Activated CD4-positive, alpha-beta T cell treated with anti-CD3 and anti-CD28 coated beads, Interleukin-2, amount 10 ng/mL, durations not matched to agents 7 days and 5 days (primary cell): ENCODE measurements around the gene KCNMA1. TPM values are rescaled to one million over a fixed set of nuclear protein-coding genes. Genes with fewer than 3 reads are reported as not detected.

Experiments
- CTCF ChIA-PET: fragments of 350-600 bp; sonication (Branson Sonifier 250); formaldehyde crosslinking; loops from one replicate; lab custom pipeline; 2021; ENCODE audit warnings: antibody characterized with exemption; lab: Charles Lee
- POLR2A ChIA-PET: fragments of 350-600 bp; sonication (Branson Sonifier 250); formaldehyde crosslinking; loops from one replicate; lab custom pipeline; 2021; ENCODE audit warnings: antibody characterized with exemption; lab: Charles Lee
- DNase-seq: peaks from one replicate; pipeline ENCODE4 v3.0.0-alpha.2; 2020
- H3K27ac Mint-ChIP-seq: one replicate; pipeline ENCODE4 v1.8.0; 2021; ENCODE audit warnings: mild to moderate bottlenecking, moderate library complexity, mixed read lengths
- H3K27me3 Mint-ChIP-seq: one replicate; pipeline ENCODE4 v1.8.0; 2021; ENCODE audit warnings: mixed read lengths
- H3K36me3 Mint-ChIP-seq: one replicate; pipeline ENCODE4 v1.8.0; 2021; ENCODE audit warnings: low read depth, mixed read lengths
- H3K4me1 Mint-ChIP-seq: one replicate; pipeline ENCODE4 v1.8.0; 2021; ENCODE audit warnings: mixed read lengths
- H3K4me3 Mint-ChIP-seq: one replicate; pipeline ENCODE4 v1.8.0; 2021; ENCODE audit warnings: mild to moderate bottlenecking, moderate library complexity, mixed read lengths
- H3K9me3 Mint-ChIP-seq: one replicate; pipeline ENCODE4 v1.8.0; 2021; ENCODE audit warnings: mixed read lengths
- total RNA-seq, 2 experiments: library from RNA; stranded (reverse); gene quantifications; one replicate each; pipeline ENCODE4 v1.2.3, GENCODE V29; 2021

KCNMA1 gene
- total RNA-seq, 2 experiments from 2014 or later, result not detected

- no peaks in the 10 kb centered on the region for H3K36me3 Mint-ChIP-seq
- no peak for DNase-seq
- H3K27ac Mint-ChIP-seq, result no peak overlapping the region
- H3K4me1 Mint-ChIP-seq, result no peaks in the 10 kb centered on the region
- CTCF ChIA-PET, result no interaction called here
- H3K4me3 Mint-ChIP-seq, result no peak overlapping the region
- no peaks in the 10 kb centered on the region for H3K27me3 Mint-ChIP-seq
- POLR2A ChIA-PET, result no interaction called here
- no peaks in the 10 kb centered on the region for H3K9me3 Mint-ChIP-seq
Measured at GRCh38 chr10:77446700-77447099, 190.9 kb downstream of the KCNMA1 start.

- CTCF ChIA-PET, result no interaction called here
- Mint-ChIP-seq H3K9me3 (no peaks in the 10 kb centered on the region), H3K27ac (no peak overlapping the region), H3K4me1 (no peaks in the 10 kb centered on the region), H3K36me3 (no peaks in the 10 kb centered on the region), H3K27me3 (no peaks in the 10 kb centered on the region), H3K4me3 (no peak overlapping the region)
- POLR2A ChIA-PET, result no interaction called here
- no peak for DNase-seq
Measured at GRCh38 chr10:77445547-77445946, 192.1 kb downstream of the KCNMA1 start.

GRCh38 chr10:77444041-77444440 lies 193.6 kb downstream of the KCNMA1 start:
- Mint-ChIP-seq H3K4me3 (no peak overlapping the region), H3K36me3 (no peaks in the 10 kb centered on the region), H3K4me1 (no peaks in the 10 kb centered on the region), H3K9me3 (no peaks in the 10 kb centered on the region), H3K27me3 (no peaks in the 10 kb centered on the region), H3K27ac (no peak overlapping the region)
- DNase-seq, result no peak
- CTCF ChIA-PET, result interaction anchor here (0.6 kb wide), 1 partner anchor 267 kb away, joined by 3 read pairs; no protein-coding TSS in a partner anchor
- POLR2A ChIA-PET, result no interaction called here

GRCh38 chr10:77442699-77443189 lies 194.9 kb downstream of the KCNMA1 start:
- Mint-ChIP-seq H3K4me3 (no peak overlapping the region), H3K36me3 (no peaks in the 10 kb centered on the region), H3K9me3 (no peaks in the 10 kb centered on the region), H3K4me1 (no peaks in the 10 kb centered on the region), H3K27me3 (no peaks in the 10 kb centered on the region), H3K27ac (no peak overlapping the region)
- POLR2A ChIA-PET, result no interaction called here
- CTCF ChIA-PET, result interaction anchor here (0.5 kb wide), 1 partner anchor 11 kb away, joined by 3 read pairs; no protein-coding TSS in a partner anchor
- no peak for DNase-seq

- no peak overlapping the region for H3K27ac Mint-ChIP-seq
- DNase-seq, result no peak
- no peak overlapping the region for H3K4me3 Mint-ChIP-seq
- H3K4me1 Mint-ChIP-seq, result no peaks in the 10 kb centered on the region
- no peaks in the 10 kb centered on the region for H3K9me3 Mint-ChIP-seq
- CTCF ChIA-PET, result no interaction called here
- no peaks in the 10 kb centered on the region for H3K27me3 Mint-ChIP-seq
- no peaks in the 10 kb centered on the region for H3K36me3 Mint-ChIP-seq
- POLR2A ChIA-PET, result no interaction called here
Measured at GRCh38 chr10:77441353-77442166, 196.0 kb downstream of the KCNMA1 start.

- POLR2A ChIA-PET, result no interaction called here
- CTCF ChIA-PET, result no interaction called here
- Mint-ChIP-seq H3K9me3 (no peaks in the 10 kb centered on the region), H3K27me3 (no peaks in the 10 kb centered on the region), H3K36me3 (no peaks in the 10 kb centered on the region), H3K4me3 (no peak overlapping the region), H3K27ac (no peak overlapping the region), H3K4me1 (no peaks in the 10 kb centered on the region)
- DNase-seq, result no peak
Measured at GRCh38 chr10:77436257-77436975, 201.2 kb downstream of the KCNMA1 start.

GRCh38 chr10:77433546-77433945 lies 204.1 kb downstream of the KCNMA1 start:
- Mint-ChIP-seq H3K36me3 (no peaks in the 10 kb centered on the region), H3K4me3 (no peak overlapping the region), H3K27ac (no peak overlapping the region), H3K4me1 (no peaks in the 10 kb centered on the region), H3K27me3 (peaks cover 4% of the 10 kb centered on the region), H3K9me3 (no peaks in the 10 kb centered on the region)
- POLR2A ChIA-PET, result no interaction called here
- DNase-seq, result no peak
- CTCF ChIA-PET, result no interaction called here

GRCh38 chr10:77431980-77432797 lies 205.4 kb downstream of the KCNMA1 start:
- no peaks in the 10 kb centered on the region for H3K4me1 Mint-ChIP-seq
- H3K9me3 Mint-ChIP-seq, result no peaks in the 10 kb centered on the region
- no peaks in the 10 kb centered on the region for H3K36me3 Mint-ChIP-seq
- no peak for DNase-seq
- POLR2A ChIA-PET, result no interaction called here
- no peak overlapping the region for H3K4me3 Mint-ChIP-seq
- peaks cover 4% of the 10 kb centered on the region for H3K27me3 Mint-ChIP-seq
- CTCF ChIA-PET, result interaction anchor here (0.7 kb wide), 1 partner anchor 11 kb away, joined by 3 read pairs; no protein-coding TSS in a partner anchor
- H3K27ac Mint-ChIP-seq, result no peak overlapping the region

- POLR2A ChIA-PET, result no interaction called here
- Mint-ChIP-seq H3K4me3 (no peak overlapping the region), H3K9me3 (no peaks in the 10 kb centered on the region), H3K27me3 (peaks cover 4% of the 10 kb centered on the region), H3K36me3 (no peaks in the 10 kb centered on the region), H3K27ac (no peak overlapping the region), H3K4me1 (no peaks in the 10 kb centered on the region)
- no peak for DNase-seq
- CTCF ChIA-PET, result interaction anchor here (0.7 kb wide), 1 partner anchor 12 kb away, joined by 3 read pairs; no protein-coding TSS in a partner anchor
Measured at GRCh38 chr10:77431209-77431611, 206.4 kb downstream of the KCNMA1 start.

GRCh38 chr10:77430530-77430929 lies 207.1 kb downstream of the KCNMA1 start:
- ChIA-PET POLR2A (no interaction called here), CTCF (no interaction called here)
- Mint-ChIP-seq H3K36me3 (no peaks in the 10 kb centered on the region), H3K27me3 (peaks cover 4% of the 10 kb centered on the region), H3K4me1 (no peaks in the 10 kb centered on the region), H3K27ac (no peak overlapping the region), H3K9me3 (no peaks in the 10 kb centered on the region), H3K4me3 (no peak overlapping the region)
- DNase-seq, result no peak

- Mint-ChIP-seq H3K4me1 (no peaks in the 10 kb centered on the region), H3K27ac (no peak overlapping the region), H3K4me3 (no peak overlapping the region), H3K36me3 (no peaks in the 10 kb centered on the region), H3K27me3 (peaks cover 4% of the 10 kb centered on the region), H3K9me3 (no peaks in the 10 kb centered on the region)
- ChIA-PET POLR2A (no interaction called here), CTCF (no interaction called here)
- no peak for DNase-seq
Measured at GRCh38 chr10:77428691-77429395, 208.8 kb downstream of the KCNMA1 start.

- POLR2A ChIA-PET, result no interaction called here
Measured at GRCh38 chr10:77424257-77424656, 213.4 kb downstream of the KCNMA1 start.

More at GRCh38 chr10:77424257-77424656, 213.4 kb downstream of the KCNMA1 start:
- DNase-seq, result no peak
- Mint-ChIP-seq H3K4me1 (no peaks in the 10 kb centered on the region), H3K4me3 (no peak overlapping the region), H3K27ac (no peak overlapping the region), H3K27me3 (peaks cover 2% of the 10 kb centered on the region), H3K9me3 (no peaks in the 10 kb centered on the region), H3K36me3 (no peaks in the 10 kb centered on the region)
- CTCF ChIA-PET, result interaction anchor here (1.1 kb wide), 1 partner anchor 13 kb away, joined by 4 read pairs; no protein-coding TSS in a partner anchor
